DND-41 (cell line): ENCODE data around the gene MTA1.

Experiments used
- ATAC-seq: fragments of 200-7000 bp; cut with Tn5 transposase; 3 replicates; pipeline ENCODE4 v1.9.1; 2021; ENCODE audit warnings: low read depth; ENCODE audit not compliant: insufficient read depth
- DNase-seq: peaks from one replicate; pipeline ENCODE4 v3.0.0-alpha.2; 2020
- H2AFZ ChIP-seq: 2 replicates; pipeline ENCODE4 v1.6.0; 2012; ENCODE audit warnings: low read depth, low read length
- H3K27ac ChIP-seq: 2 replicates; pipeline ENCODE4 v1.5.1; 2012; ENCODE audit warnings: low read length, inconsistent platforms
- H3K27me3 ChIP-seq: fragments of 200-600 bp; sonication (generic); 2 replicates; pipeline ENCODE4 v1.6.0; 2012; ENCODE audit warnings: low read length, mild to moderate bottlenecking, inconsistent platforms; ENCODE audit not compliant: insufficient read depth, poor library complexity
- H3K36me3 ChIP-seq: 2 replicates; pipeline ENCODE4 v1.5.1; 2012; ENCODE audit warnings: low read length, inconsistent platforms; ENCODE audit not compliant: insufficient read depth
- H3K4me1 ChIP-seq: 2 replicates; pipeline ENCODE4 v1.5.1; 2012; ENCODE audit warnings: mild to moderate bottlenecking, low read length; ENCODE audit not compliant: insufficient read depth
- H3K4me2 ChIP-seq: 2 replicates; pipeline ENCODE4 v1.6.0; 2012; ENCODE audit warnings: mild to moderate bottlenecking, moderate library complexity, low read length, inconsistent platforms; ENCODE audit not compliant: insufficient read depth
- H3K4me3 ChIP-seq, 2 experiments: fragments of 200-600 bp in 1 of 2; shearing (Covaris generic) in 1 of 2; 2 replicates each; pipeline ENCODE4 v1.5.1; 2012 to 2016; ENCODE audit warnings: inconsistent platforms in 2 of 2, low read length in 2 of 2, mild to moderate bottlenecking in 2 of 2, low read depth in 1 of 2, moderate library complexity in 1 of 2
- H3K79me2 ChIP-seq: 2 replicates; pipeline ENCODE4 v1.6.0; 2012; ENCODE audit warnings: low read length, inconsistent platforms; ENCODE audit not compliant: insufficient read depth
- H3K9ac ChIP-seq: 2 replicates; pipeline ENCODE4 v1.6.0; 2012; ENCODE audit warnings: low read depth, mild to moderate bottlenecking, inconsistent platforms, low read length, moderate library complexity
- H3K9me3 ChIP-seq: 2 replicates; pipeline ENCODE4 v1.5.1; 2012; ENCODE audit warnings: low read length, moderate library complexity, mild to moderate bottlenecking, inconsistent platforms; ENCODE audit not compliant: insufficient read depth, severe bottlenecking
- H4K20me1 ChIP-seq: 2 replicates; pipeline ENCODE4 v1.6.0; 2012; ENCODE audit warnings: low read length; ENCODE audit not compliant: insufficient read depth
- EZH2 ChIP-seq: IDR thresholded peaks from 3 replicates; pipeline ENCODE4 v1.6.1; 2012; ENCODE audit warnings: borderline replicate concordance, low read depth, mild to moderate bottlenecking, moderate library complexity, low read length, inconsistent platforms; ENCODE audit not compliant: severe bottlenecking
- TF ChIP-seq, protein P1 (sequence below): IDR thresholded peaks from 2 replicates; pipeline ENCODE4 v1.5.1; 2012; ENCODE audit warnings: borderline replicate concordance, low read length, moderate library complexity, mild to moderate bottlenecking; ENCODE audit not compliant: poor library complexity, severe bottlenecking; ENCODE audit errors: extremely low read depth

Gene MTA1

DNA sequence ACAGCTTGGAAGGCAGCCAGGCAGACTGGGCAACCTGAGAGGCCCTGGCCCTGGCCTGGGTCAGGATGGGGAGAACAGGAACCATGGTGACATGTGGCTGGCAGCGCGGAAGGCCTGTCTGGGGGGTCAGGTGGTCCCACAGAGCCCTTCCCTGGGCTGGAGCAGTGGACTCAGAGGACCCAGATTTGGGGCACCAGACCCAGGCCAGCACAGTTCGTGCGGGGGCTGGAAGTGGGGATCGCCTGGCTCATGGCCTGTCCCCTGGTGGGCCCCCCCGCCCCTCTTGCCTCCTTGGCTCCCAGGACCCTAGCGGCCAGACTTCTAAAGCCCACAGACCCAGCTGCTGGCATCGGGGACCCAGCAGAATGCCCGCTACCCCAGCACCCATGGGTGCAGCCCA, 21.4 kb downstream of the MTA1 start:
- no peak overlapping the region for H3K4me3 ChIP-seq
- no peak for TF ChIP-seq EZH2
- TF ChIP-seq, protein P1, sequence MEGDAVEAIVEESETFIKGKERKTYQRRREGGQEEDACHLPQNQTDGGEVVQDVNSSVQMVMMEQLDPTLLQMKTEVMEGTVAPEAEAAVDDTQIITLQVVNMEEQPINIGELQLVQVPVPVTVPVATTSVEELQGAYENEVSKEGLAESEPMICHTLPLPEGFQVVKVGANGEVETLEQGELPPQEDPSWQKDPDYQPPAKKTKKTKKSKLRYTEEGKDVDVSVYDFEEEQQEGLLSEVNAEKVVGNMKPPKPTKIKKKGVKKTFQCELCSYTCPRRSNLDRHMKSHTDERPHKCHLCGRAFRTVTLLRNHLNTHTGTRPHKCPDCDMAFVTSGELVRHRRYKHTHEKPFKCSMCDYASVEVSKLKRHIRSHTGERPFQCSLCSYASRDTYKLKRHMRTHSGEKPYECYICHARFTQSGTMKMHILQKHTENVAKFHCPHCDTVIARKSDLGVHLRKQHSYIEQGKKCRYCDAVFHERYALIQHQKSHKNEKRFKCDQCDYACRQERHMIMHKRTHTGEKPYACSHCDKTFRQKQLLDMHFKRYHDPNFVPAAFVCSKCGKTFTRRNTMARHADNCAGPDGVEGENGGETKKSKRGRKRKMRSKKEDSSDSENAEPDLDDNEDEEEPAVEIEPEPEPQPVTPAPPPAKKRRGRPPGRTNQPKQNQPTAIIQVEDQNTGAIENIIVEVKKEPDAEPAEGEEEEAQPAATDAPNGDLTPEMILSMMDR = no peak
- H3K36me3 ChIP-seq = peaks cover 81% of the 10 kb centered on the region
- ATAC-seq (no peak), DNase-seq (no peak)
- peaks cover 80% of the 10 kb centered on the region for H4K20me1 ChIP-seq
- no peak overlapping the region for H3K9ac ChIP-seq
- H3K79me2 ChIP-seq = peaks cover 78% of the 10 kb centered on the region
- H3K4me2 ChIP-seq = no peak overlapping the region
- no peak overlapping the region for H2AFZ ChIP-seq
- H3K9me3 ChIP-seq = no peaks in the 10 kb centered on the region
- H3K27ac ChIP-seq = no peak overlapping the region
- H3K27me3 ChIP-seq = no peaks in the 10 kb centered on the region
- H3K4me1 ChIP-seq = no peaks in the 10 kb centered on the region

DNA sequence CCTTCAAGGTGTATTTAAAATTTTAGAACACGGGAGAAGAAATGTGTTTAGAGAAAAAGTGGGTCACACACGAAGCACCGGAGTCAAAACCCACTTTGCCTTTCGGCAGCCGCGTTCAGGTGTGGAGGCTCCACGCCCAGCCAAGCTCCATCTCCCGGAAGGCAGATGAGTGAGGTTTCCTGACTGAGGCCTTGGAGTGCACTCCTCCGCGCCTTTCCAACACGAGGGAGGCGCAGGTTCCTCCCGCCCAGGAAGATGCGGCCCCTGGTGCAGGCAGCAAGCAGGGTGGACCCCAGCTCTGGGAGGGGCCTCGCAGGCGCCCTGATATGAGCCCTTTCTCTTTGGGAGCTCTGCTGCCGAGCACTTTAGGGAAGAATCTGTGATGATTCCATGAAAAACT, 22.5 kb downstream of the MTA1 start:
- no peak overlapping the region for H3K4me2 ChIP-seq
- H3K36me3 ChIP-seq = peaks cover 81% of the 10 kb centered on the region
- peaks cover 78% of the 10 kb centered on the region for H3K79me2 ChIP-seq
- TF ChIP-seq, protein P1 = no peak
- no peak for TF ChIP-seq EZH2
- H3K4me1 ChIP-seq = no peaks in the 10 kb centered on the region
- H3K9ac ChIP-seq = no peak overlapping the region
- DNase-seq (no peak), ATAC-seq (no peak)
- no peaks in the 10 kb centered on the region for H3K27me3 ChIP-seq
- H4K20me1 ChIP-seq = peaks cover 80% of the 10 kb centered on the region
- H3K27ac ChIP-seq = no peak overlapping the region
- no peaks in the 10 kb centered on the region for H3K9me3 ChIP-seq
- H2AFZ ChIP-seq = no peak overlapping the region
- no peak overlapping the region for H3K4me3 ChIP-seq

DNA sequence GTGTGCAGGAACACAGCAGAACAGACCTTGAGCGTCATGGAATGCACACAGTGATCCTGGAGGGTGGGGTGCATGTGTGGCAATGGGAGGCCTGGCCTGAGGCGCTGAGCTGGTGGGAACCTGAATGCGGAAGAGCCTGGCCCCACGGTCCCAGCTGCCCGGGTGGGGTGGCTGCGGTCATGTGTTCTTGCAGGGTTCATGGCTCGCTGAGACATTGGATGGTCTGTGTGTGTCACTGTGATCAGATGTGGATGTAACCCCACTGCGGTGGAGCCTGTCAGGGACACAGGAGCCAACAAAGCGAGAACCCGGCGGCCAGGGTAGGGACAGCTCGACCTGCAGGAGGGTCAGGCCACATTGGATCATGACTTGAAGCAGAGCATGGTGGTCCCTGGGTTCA, 23.2 kb downstream of the MTA1 start:
- Histone ChIP-seq H3K9ac (no peak overlapping the region), H3K79me2 (peaks cover 78% of the 10 kb centered on the region), H3K27me3 (no peaks in the 10 kb centered on the region), H4K20me1 (peaks cover 80% of the 10 kb centered on the region), H3K4me3 (no peak overlapping the region), H3K27ac (no peak overlapping the region), H3K36me3 (peaks cover 78% of the 10 kb centered on the region), H3K9me3 (no peaks in the 10 kb centered on the region), H3K4me1 (no peaks in the 10 kb centered on the region), H3K4me2 (no peak overlapping the region), H2AFZ (no peak overlapping the region)
- DNase-seq = no peak
- no peak for TF ChIP-seq EZH2
- TF ChIP-seq, protein P1 = no peak
- ATAC-seq = no peak

DNA sequence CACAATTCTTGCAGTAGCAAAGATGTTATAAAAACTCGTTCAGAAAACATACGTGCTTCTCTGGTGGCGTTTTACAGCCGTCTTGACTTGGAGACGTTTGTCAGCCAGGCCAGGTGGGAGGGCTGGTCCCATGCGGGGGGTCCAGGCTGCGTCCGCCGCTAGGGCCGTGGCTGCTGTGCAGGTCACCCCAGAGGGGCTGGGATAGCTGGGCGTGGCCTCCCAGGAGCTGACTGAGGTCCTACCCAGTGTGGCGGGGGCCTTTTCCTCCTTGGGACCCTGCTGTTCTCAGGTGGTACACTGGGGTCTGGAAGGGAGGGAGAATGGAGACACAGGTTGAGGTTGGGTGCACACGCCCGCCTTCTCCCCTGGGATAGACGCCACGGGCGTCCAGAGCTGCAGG, 25.2 kb downstream of the MTA1 start:
- H3K4me3 ChIP-seq = no peak overlapping the region
- H3K36me3 ChIP-seq = peaks cover 77% of the 10 kb centered on the region
- TF ChIP-seq, protein P1 = no peak
- TF ChIP-seq EZH2 = no peak
- H3K9ac ChIP-seq = no peak overlapping the region
- ATAC-seq (no peak), DNase-seq (no peak)
- H3K27ac ChIP-seq = no peak overlapping the region
- H3K79me2 ChIP-seq = peaks cover 70% of the 10 kb centered on the region
- no peaks in the 10 kb centered on the region for H3K27me3 ChIP-seq
- H3K4me1 ChIP-seq = no peaks in the 10 kb centered on the region
- H4K20me1 ChIP-seq = peaks cover 80% of the 10 kb centered on the region
- H3K9me3 ChIP-seq = no peaks in the 10 kb centered on the region
- no peak overlapping the region for H3K4me2 ChIP-seq
- H2AFZ ChIP-seq = no peak overlapping the region
